Activated CD4-positive, alpha-beta T cell treated with anti-CD3 and anti-CD28 coated beads, Interleukin-2, amount 50 U/mL, for 48 hours (primary cell): ENCODE measurements around the gene FGF1.

Experiments used
- DNase-seq, 2 experiments: peaks; one replicate each; pipeline ENCODE4 v3.0.0-alpha.2; 2020

Gene FGF1

DNA sequence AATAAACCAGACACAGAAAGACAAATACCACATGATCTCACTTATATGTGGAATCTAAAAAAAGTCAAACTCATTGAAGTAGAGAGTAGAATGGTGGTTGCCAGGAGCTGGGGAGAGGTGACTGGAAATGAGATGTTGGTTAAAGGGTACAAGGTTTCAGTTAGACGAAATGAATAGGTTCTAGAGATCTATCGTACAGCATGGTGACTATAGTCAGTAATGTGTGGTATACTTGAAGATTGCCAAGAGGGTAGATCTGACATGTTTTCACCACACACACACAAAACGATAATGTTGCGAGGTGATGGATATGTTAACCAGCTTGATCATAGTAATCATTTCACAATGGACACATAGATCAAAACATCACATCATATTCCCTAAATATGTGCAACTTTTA, 46.4 kb downstream of the FGF1 start:
- DNase-seq, result no peak

DNA sequence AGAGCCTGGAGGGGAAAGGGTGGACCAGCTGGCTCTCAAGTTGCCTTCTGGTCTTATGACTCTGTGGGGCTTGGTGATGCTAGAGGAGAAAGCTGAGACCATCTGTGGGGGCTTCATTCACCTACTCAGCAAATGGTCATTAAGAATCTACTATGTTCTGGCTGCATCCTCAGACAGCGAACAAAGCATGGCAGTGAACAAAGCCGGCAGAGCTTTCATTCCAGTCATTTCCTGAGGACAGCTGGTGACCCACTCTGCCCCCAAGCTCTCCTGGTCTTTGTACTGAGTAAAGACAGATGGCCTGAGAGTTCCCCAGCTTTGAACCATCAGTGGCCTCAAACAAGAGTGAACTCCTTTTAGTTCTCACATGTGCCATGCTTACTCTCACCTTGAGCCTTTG, 48.0 kb downstream of the FGF1 start:
- no peak for DNase-seq

DNA sequence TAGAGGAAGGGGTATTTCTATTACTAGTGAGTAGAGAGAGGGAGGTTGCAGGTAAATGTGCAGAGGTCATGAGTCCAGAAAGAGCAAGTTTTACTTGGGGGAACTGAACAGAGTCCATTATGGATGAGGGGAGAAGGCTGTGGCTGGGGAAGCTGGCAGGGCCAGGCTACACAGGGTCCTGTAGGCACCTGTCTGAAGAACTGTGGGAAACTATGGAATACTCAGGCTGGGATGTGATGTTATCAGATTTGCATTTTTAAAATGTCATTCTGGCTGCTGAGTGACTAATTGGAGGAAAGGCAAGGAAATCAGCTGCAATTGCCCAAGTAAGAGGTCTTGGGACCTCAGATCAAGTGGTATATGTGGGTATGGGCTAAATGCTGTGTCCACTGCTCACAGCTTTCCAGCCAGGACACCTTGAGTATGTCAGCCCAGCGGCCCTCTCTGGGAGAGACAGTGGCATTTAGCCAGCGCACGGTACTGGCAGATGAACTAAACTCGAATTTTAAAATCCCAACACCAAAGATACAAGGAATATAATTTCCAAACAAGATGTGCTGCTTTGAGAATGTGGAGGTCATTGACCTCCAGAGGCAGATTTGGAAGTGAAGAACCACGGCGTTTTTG, 49.1 kb downstream of the FGF1 start:
- no peak for DNase-seq

DNA sequence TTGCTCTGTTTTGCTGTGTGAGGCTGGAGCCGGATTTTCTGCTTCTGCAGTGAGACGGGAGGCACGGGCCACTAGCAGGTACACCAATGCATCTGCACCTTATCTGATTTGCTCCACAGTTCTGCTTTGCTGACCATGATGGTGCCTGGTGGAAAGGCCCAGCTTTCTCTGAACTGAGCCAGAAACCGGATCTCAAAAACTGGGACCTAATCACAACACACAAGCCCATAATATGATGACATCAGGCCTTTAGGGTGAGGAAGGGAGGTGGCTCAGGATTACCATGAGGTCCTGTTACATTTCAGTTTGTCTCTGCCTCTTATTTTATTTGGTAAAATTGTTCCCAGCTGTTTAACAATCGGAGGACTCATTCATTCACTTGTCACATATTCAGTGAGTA, 49.8 kb downstream of the FGF1 start:
- DNase-seq, result no peak

DNA sequence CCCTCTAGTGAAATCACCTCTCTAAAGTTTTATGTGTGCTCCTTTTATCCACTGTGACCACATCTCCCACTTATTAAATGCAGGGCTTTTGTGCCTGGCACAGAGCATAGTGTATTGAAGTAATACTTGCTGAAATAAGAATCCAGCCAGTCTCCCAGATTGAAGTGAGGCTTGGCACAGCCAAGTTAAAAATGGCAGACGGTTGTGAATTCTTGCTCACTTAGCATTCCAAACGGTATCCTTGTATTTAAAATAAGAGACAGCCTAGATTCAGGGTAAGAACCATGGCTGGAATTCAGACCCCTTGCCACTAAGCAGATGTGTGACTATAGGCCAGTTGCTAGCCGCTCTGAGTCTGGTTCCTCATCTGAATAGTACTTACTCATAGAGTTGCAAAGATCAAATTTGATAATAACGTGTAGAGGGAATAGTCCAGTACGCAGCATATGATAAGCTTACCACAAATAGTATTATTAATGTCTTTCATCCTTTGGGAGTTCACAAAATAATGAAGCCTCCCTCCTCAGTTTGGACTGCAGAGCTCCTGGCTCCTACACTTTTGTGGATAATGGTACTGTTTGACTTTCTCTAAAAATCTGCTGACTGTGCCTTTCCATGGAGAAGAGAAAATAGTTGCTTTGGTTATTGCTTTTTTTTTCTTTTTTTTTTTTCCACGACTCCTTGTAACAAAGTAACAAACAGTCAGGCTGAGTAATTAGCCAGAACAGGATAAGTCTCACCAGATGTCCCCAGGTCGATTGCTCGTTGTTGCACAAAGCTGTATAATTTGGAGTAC, 51.5 kb downstream of the FGF1 start:
- DNase-seq, result no peak

DNA sequence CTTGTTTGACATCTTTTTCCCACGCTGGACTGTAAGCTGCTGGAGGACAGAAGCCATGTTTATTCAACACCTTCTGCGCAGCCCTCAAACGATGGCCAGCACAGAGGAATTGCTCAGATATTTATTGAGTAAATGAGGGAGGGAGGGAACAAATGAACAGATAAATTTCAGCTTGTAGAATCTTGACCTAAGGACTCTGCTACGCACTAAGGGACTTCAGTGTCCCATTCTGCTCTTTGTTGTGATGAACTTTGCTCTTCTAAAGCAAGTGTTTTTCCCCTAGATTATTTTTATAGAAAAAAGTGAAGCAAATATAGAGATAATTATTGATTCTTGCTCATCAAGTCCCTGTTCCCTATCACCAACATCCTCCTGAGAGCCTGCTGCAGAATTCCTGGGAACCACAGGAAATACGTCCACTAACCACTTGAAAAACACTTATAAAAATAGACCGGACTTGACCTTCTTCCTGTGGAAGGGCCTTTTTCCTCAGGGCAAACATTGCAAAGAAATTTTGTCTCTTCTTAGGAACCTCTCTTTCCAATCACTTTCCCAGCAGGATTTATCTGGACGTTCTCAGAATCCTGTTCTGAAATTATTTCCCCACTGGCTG, 54.9 kb downstream of the FGF1 start:
- DNase-seq, result no peak

DNA sequence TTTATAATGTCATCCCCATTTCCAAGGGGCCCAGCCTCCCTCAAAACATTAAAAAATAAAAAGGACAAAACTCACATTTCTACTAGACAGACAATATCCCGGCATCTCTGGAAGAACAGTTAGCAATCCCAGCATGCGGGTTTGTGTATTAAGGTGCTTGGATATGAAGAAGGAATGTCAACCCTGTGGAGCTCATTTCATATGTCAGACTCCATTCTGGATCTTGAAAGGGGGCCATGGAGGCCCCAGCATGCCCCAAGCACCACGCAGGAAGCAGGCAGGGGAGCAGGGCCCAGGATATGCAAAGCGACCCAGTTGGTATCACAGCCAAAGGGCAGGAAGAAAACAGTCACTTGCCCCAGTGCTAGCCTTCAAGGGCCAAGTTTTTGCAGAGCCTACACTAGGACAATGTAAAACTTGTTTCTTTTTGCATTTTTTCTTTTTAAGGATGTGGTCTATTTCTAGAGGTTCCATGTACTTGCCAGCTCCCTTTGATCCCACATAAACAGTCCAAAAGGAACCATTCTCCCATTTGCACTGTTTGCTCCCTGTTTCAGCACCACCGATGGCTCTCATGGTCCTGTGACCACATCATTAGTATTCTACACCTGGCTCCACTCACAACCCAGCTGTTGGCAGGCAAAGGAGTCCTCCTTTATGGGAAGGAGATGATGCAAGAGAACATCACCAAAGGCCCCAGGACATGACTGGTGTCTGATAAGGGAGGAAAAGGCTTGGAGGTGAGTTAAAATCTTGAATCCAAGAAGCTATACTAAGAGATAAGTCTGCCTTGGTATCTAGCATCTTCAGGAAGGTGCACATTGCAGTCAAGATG, 58.3 kb downstream of the FGF1 start:
- DNase-seq, result no peak

DNA sequence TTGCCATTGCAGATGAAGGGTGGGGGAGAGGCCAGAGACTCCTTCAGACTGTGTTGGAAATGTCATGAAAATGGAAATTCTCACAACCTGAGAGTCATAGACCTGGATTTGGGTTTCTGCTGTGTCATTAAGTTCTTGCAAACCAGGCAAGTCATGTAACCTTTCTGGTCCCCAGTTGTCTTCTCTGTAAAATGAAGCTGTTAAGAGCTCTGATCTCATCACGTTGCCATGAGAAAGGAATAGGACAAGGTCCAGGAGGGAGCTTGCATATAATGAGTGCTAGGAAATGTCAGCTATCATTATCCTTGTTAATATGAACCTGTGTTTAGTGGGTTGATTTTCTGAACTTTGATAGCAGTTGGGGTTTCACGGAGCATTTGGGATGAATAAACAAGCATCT, 59.1 kb downstream of the FGF1 start:
- DNase-seq, result no peak

DNA sequence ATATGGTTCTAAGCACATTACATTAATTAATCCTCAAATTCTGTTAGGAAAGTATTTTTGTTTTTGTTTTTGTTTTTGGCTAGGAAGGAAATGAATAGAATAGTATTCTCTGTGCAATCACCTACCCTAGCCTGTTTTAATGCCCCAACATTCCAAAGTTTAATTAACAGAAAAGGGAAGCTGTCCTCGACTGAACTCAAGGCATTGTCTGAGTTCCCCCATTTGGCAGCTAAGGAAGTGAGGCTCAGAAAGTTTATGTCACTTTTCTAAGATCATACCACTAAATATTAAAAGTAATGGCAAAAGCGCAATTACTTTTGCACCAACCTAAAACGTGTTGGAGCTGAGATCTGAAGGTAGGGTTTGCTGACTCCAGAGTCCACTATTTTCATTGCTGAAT, 59.8 kb downstream of the FGF1 start:
- no peak for DNase-seq

DNA sequence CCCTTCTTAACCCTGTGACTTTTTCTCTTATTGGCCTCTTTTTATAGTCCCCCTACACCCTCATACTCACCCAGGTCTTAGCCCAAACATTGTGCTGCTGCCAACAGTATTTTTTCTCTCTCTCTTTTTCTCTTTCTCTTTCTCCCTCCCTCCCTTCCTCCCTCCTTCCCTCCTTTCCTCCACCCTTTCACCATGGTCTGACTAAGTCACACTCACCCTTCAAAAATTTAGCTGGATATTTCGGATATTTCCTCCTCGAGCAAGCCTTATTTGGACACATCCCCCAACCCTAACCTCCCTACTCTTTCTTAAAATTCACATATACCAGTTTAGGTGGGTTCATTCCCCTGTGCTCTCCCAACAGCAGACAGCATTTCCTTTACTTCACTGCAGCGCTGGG, 64.7 kb downstream of the FGF1 start:
- no peak for DNase-seq

DNA sequence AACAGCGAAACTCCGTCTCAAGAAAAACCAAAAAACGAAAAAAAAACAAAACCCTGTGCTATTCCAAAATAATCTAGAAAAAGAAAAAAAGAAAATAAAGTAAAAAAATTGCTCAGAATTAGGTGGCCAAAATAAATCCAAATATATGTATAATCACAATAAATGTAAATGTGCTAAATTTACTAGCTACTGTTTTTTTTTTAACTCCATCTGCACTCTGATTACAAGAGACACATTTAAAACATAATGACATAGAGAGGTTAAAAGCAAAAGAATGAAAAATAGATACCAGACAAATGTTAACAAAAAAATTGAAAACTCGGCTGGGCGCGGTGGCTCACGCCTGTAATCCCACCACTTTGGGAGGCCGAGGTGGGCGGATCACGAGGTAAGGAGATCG, 66.1 kb downstream of the FGF1 start:
- no peak for DNase-seq

DNA sequence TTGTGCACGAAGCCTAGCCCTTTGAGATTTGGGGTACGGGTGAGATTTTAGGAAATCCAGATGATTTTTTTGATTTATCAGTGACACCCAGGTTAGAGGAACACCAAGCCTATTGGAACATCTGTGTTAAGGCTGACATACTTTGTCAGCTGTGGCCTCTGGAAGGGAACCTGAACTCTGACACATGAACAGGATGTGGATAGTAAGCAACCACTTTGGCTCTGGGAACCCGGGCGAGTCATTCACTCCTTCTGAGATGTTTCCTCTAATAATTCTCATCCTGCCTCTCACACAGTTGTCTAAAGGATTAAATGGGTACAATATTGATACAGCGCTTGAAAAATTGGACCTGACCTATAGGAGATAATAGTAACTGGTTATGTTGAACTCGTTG, 67.8 kb downstream of the FGF1 start:
- DNase-seq, result peak; percentile 52 to 63

DNA sequence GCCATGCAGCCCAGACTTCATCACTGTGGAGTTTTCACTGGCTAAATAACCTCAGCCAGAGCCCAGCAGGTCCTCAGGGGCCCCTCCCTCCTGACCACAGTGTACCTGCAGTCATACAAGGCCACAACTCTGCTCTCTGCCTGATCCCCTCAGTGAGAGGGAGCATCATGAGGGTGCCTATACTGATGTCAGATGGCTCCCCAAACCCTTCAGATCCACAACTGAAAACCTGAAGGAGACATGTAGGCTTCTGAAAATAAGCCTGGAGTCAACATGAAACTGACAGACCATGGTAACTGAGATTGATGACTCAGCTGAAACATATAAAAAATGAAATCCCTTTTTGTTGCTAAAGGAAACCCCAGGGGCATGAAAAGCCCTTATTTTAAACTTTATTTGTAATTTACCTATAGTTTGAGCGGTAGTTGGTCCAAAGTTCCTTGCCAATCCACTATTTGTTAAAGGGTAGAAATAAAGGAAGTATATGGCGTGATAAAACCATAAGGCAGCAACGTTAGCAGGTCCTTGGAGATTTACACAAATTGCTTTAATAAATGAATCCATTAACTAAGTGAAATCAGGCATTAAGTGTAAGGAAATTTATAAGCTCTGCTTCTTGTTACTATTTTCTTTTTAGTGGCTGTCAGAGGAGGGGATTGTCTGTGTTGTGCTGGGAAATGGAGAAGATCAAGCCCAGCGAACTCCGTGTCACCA, 68.3 kb downstream of the FGF1 start:
- peak; percentile 31 to 42 for DNase-seq

DNA sequence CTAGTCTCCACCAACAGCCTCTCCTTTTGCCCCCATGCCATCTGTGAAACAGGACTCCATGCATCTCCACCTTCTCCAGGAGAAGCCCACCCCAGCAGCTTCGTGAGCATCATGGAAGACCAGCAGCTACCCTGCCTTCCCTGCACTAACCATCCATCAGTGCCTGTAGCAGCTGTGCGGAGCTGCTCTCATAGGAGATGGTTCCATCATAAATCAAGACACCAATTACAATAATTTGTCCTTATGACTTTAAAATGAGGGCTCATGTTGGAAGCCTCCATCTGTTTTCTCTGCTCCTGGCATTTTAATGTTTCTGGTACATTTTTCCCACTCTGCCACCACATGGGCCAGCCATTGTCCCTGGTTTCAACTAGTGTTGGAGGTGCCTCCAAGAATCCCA, 69.9 kb downstream of the FGF1 start:
- DNase-seq, result no peak

DNA sequence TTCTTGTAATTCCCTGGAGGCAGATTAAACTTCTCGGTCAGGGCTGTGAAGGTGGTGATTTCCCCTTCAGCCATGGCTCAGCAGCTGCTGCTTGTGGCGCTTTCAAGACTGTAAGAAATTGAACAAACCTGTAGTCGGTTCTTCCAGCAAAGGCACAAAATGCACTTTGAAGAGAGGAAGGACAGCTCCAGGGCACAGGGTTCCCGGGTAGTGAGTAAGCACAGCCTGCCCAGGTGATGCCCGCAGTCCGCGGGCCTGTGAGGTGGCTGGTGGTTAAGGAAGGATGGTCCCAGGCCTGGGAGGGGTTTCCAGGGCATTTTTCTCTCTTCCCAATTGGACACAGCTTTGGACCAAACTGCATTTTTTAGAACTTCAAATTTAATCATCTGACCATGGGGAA, 71.8 kb downstream of the FGF1 start:
- DNase-seq, result no peak

DNA sequence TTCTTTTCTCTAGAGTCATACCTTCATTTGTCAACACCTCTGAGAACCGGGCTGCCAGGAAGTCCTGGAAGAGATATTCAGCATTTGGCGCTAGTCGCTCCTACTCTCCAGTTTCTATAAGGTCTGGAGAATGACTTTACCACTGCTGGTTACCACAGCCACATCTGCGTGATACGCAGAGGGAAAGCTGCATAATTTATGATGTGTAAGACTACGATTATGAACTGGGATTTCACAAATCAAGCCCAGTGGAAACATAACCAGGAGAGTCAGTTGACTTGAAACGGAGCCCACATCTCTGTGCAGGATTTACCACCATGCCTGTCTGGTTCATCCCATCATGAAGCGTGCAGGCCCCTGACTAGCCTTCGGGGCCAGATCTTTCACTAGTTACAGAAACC, 72.6 kb downstream of the FGF1 start:
- peak in 1 of 2 experiments; percentile 18 for DNase-seq

DNA sequence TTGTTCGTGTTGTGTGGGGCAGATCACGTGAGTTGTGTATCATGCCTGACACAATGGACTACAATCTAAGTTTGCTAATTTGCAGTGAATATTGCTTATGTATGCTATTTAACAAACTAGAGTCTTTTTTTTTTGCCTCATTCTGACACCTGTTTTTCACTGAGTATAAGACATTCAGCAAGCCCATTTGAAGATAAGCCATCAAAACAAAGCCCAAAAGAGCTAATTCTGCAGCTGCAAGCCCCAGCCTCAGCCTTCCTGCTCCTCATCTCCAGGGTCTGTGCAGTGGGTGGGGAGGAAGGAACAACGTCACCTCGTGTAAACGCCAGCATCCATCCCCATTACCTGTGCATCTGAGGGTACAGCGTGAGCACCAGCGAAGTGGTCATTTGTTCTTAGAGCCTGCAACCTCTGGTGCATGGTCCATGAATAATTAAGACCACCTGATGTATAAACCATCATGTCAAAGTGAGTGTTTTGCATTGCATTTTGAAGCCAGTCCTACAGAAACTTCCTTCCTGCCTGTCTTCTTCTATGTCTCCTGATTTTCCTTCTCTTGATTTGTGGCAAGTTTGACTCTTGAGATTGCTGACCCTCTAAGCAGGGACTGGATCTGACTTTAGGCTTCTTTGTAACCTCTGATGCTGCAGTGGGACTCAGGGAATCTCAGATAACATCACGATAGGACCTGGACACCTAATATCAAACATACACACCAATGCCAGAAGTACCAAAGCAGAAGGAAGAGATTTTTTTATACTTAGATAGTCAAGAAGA, 73.2 kb downstream of the FGF1 start:
- DNase-seq, result no peak

DNA sequence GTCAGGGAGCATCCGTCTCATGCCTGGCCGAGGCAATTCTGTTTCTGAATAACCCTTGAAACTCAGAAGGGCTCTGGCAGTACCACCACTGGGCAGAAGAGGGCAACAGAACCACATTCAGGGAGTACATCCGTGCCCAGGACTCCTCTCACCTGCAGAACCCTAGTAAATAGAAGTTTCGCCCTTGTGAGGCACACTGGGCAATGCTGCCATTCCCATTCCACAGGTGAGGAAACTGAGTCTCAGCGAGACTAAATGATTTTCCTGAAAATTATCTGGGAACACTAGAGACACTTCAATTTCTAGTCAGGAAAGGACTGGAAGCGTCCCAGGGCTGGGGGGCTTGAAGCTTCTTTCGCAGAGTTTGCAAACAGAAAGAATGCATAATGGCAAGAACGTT, 74.7 kb downstream of the FGF1 start:
- peak; percentile 82 to 86 for DNase-seq

DNA sequence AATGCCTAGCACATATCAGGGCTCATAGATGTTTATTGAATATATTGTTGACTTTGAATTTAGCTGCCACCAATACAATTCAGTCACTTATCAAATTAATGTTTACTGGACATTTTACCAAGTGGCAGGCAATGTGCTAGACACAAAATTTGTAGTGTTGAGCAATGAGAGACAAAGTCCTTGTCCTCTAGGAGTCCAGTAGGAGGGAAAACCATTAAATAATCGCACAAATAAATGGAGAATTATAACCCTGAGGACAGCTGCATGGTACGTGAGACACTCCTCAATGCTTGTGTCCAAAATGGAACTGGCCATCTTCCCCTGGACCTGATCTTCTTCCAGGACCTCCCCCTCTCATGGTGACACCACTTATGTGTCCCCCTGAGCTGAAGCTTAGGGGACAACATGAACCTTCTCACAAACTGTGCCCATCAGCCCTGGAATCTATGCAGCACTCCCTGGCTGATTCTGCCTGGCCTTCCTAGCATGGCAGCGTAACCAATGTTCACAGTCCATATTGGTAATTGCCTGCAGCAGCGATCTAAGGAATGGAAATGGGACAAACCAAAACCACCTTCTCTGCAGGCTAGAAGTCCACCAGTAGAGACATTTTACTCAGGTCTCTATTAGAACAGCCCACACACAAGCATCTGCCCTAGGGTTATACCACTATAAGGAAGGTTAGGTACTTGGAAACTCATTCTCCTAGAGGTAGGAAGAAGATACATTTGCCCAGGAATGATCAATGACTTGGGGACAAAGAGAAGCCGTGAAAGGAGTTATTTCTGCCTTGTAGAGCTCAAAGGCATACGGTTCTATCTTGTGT, 75.5 kb downstream of the FGF1 start:
- DNase-seq, result no peak

DNA sequence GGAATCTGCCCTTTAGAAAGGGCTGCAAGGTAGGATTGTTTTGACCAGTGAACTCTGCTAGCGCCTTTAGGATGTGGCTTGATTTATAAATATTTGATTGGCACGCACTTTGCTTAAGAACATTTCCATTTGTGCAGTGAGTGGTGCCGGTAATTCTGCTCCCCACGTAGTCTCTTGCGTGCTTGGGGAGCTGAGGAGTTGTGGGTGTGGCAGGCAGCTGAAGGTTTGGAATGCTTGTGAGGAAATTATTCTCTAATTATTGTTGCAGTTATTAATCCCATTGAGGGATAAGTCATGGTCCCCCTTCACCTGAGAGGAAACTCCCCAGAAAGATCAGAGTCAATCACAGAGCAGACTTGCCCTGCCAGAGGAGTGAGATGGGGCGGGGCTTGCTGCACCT, 76.7 kb downstream of the FGF1 start:
- DNase-seq, result no peak

DNA sequence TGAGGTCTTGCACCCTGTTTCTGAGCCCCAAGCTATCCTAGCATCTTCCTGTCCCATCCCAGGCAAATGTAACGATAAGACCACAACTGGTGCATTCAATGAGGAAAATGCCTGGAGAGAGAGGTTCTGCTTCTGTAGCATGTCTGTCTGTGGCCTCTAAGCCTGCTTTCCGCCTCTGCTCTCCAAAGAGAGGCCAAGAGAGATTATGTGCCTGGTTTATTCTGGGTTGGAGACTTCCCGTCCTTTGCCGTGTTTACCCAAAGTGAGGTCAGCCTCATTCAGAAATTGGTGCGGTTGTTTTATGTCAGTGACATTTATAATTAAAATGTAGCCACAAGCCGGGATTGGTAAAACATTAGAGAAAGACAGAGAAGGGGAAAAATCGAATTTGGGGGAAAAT, 77.8 kb downstream of the FGF1 start:
- DNase-seq, result no peak
